ENCODE measurements around the gene TVP23C.

Gene TVP23C

GRCh38 chr17:15494821-15495220 is 68.5 kb downstream of the TVP23C start:
- DNase-seq: no peak

- no peak for DNase-seq
These were observed 69.6 kb downstream of the TVP23C start for GRCh38 chr17:15493693-15494035.

- DNase-seq: no peak
These were observed 70.2 kb downstream of the TVP23C start for GRCh38 chr17:15492791-15493692.

GRCh38 chr17:15492186-15492585 is 71.1 kb downstream of the TVP23C start:
- no peak for DNase-seq

- DNase-seq: peak; percentile 50
These were observed 72.5 kb downstream of the TVP23C start for GRCh38 chr17:15490634-15491261.

GRCh38 chr17:15488557-15488956 is 74.7 kb downstream of the TVP23C start:
- no peak for DNase-seq

- DNase-seq: no peak
These were observed 78.2 kb downstream of the TVP23C start for GRCh38 chr17:15485045-15485444.

GRCh38 chr17:15483431-15483830 is 79.9 kb downstream of the TVP23C start:
- DNase-seq: no peak

GRCh38 chr17:15482476-15482875 is 80.8 kb downstream of the TVP23C start:
- DNase-seq: no peak

- DNase-seq: no peak
These were observed 81.8 kb downstream of the TVP23C start for GRCh38 chr17:15481481-15481880.

GRCh38 chr17:15480204-15480603 is 83.1 kb downstream of the TVP23C start:
- DNase-seq: no peak

GRCh38 chr17:15479703-15480102 is 83.6 kb downstream of the TVP23C start:
- no peak for DNase-seq

- DNase-seq: no peak
These were observed 84.4 kb downstream of the TVP23C start for GRCh38 chr17:15478845-15479244.

- no peak for DNase-seq
These were observed 87.5 kb downstream of the TVP23C start for GRCh38 chr17:15475631-15476354.

- no peak for DNase-seq
These were observed 90.4 kb downstream of the TVP23C start for GRCh38 chr17:15472891-15473290.

- DNase-seq: no peak
These were observed 92.7 kb downstream of the TVP23C start for GRCh38 chr17:15470536-15470935.

- DNase-seq: no peak
These were observed 94.0 kb downstream of the TVP23C start for GRCh38 chr17:15469260-15469659.

GRCh38 chr17:15468126-15468525 is 95.2 kb downstream of the TVP23C start:
- no peak for DNase-seq

- DNase-seq: no peak
These were observed 95.7 kb downstream of the TVP23C start, which contains the start of gene CDRT4 for GRCh38 chr17:15467592-15467991. Gene CDRT4 (minus strand): TSS chr17:15467621. CDS start chr17:15440238, 27,383 bp downstream.

GRCh38 chr17:15466131-15466530 is 97.2 kb downstream of the TVP23C start:
- DNase-seq: no peak

GRCh38 chr17:15465045-15465701 is 98.1 kb downstream of the TVP23C start:
- no peak for DNase-seq

GRCh38 chr17:15464231-15464985 is 98.9 kb downstream of the TVP23C start:
- no peak for DNase-seq
